ENCODE results near the gene ZNF629.

ZNF629 gene

GRCh38 chr16:30748634-30749445 is 38.2 kb downstream of the ZNF629 start:
- peak overlapping the region; percentile 78 for H3K27ac ChIP-seq
- TF ChIP-seq CTCF (conservative IDR thresholded peaks at IDR 0.05) (no peak), ZFX (IDR thresholded peaks at IDR 0.05) (no peak)

- peak within 1 kb of the TSS; percentile 78 for H3K27ac ChIP-seq
- TF ChIP-seq CTCF (conservative IDR thresholded peaks at IDR 0.05) (no peak), ZFX (IDR thresholded peaks at IDR 0.05) (no peak)
These were observed 39.0 kb downstream of the ZNF629 start, which contains the start of gene PHKG2 for GRCh38 chr16:30747799-30748633. TSS of gene PHKG2 (plus strand) at chr16:30748425. CDS start at chr16:30748821, 396 bp downstream.

- TF ChIP-seq ZFX (IDR thresholded peaks at IDR 0.05) (no peak), CTCF (conservative IDR thresholded peaks at IDR 0.05) (no peak)
- peak overlapping the region; percentile 78 for H3K27ac ChIP-seq
These were observed 39.7 kb downstream of the ZNF629 start for GRCh38 chr16:30747331-30747730.

GRCh38 chr16:30746638-30747175 is 40.3 kb downstream of the ZNF629 start:
- no peak overlapping the region for H3K27ac ChIP-seq
- no peak for TF ChIP-seq ZFX (IDR thresholded peaks at IDR 0.05)
- TF ChIP-seq CTCF (conservative IDR thresholded peaks at IDR 0.05): no peak

GRCh38 chr16:30745082-30745481 is 41.9 kb downstream of the ZNF629 start:
- no peak overlapping the region for H3K27ac ChIP-seq
- TF ChIP-seq ZFX (IDR thresholded peaks at IDR 0.05) (no peak), CTCF (conservative IDR thresholded peaks at IDR 0.05) (no peak)

- TF ChIP-seq CTCF (conservative IDR thresholded peaks at IDR 0.05): no peak
- no peak for TF ChIP-seq ZFX (IDR thresholded peaks at IDR 0.05)
- no peak overlapping the region for H3K27ac ChIP-seq
These were observed 42.8 kb downstream of the ZNF629 start for GRCh38 chr16:30744183-30744582.

- no peak overlapping the region for H3K27ac ChIP-seq
- TF ChIP-seq CTCF (conservative IDR thresholded peaks at IDR 0.05): no peak
- no peak for TF ChIP-seq ZFX (IDR thresholded peaks at IDR 0.05)
These were observed 43.3 kb downstream of the ZNF629 start for GRCh38 chr16:30743716-30744115.

Measured in C4-2B (cell line).